HL-60 (cell line): ENCODE results near the gene RNU6-9.
A peak's percentile ranks its signal among the peaks of the same experiment; 100 is the strongest.

Source experiments
- CTCF ChIP-seq: IDR thresholded peaks from one replicate; pipeline ENCODE4 v1.5.1; 2011; ENCODE audit warnings: low read length, control low read depth, inconsistent platforms; ENCODE audit not compliant: insufficient read depth
- POLR2AphosphoS5 ChIP-seq: IDR thresholded peaks from 2 replicates; pipeline ENCODE4 v1.6.1; 2012; ENCODE audit warnings: low read depth
- TF ChIP-seq, protein P1 (sequence below): IDR thresholded peaks from 2 replicates; pipeline ENCODE4 v1.6.1; 2012; ENCODE audit warnings: low read depth; ENCODE audit not compliant: insufficient replicate concordance

DNA sequence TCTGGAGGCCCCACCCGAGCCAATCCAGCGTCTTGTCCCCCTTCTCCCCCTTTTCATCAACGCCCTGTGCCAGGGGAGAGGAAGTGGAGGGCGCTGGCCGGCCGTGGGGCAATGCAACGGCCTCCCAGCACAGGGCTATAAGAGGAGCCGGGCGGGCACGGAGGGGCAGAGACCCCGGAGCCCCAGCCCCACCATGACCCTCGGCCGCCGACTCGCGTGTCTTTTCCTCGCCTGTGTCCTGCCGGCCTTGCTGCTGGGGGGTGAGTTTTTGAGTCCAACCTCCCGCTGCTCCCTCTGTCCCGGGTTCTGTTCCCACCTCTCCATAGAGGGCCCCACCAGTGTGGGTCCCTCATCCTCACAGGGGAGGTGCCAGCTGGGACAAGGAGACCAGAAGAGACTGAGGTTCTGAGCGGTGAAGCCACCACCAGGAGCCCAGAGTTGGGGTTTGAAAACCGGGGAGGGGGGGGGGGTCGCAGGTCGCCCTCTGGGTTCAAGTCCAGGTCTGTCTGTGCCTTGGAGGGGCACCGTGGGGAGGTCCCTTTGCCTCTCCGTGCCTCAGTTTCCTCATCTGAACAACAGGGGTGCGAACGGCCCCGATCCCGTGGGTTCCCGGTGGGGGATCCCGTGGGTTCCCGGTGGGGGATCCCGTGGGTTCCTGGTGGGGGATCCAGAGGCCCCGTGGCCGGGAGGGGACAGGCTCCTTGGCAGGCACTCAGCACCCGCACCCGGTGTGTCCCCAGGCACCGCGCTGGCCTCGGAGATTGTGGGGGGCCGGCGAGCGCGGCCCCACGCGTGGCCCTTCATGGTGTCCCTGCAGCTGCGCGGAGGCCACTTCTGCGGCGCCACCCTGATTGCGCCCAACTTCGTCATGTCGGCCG, 40.9 kb upstream of the RNU6-9 start, which contains the start of gene ELANE:
- TF ChIP-seq CTCF: no peak
- TF ChIP-seq POLR2AphosphoS5: peak; percentile 77
- TF ChIP-seq, protein P1, sequence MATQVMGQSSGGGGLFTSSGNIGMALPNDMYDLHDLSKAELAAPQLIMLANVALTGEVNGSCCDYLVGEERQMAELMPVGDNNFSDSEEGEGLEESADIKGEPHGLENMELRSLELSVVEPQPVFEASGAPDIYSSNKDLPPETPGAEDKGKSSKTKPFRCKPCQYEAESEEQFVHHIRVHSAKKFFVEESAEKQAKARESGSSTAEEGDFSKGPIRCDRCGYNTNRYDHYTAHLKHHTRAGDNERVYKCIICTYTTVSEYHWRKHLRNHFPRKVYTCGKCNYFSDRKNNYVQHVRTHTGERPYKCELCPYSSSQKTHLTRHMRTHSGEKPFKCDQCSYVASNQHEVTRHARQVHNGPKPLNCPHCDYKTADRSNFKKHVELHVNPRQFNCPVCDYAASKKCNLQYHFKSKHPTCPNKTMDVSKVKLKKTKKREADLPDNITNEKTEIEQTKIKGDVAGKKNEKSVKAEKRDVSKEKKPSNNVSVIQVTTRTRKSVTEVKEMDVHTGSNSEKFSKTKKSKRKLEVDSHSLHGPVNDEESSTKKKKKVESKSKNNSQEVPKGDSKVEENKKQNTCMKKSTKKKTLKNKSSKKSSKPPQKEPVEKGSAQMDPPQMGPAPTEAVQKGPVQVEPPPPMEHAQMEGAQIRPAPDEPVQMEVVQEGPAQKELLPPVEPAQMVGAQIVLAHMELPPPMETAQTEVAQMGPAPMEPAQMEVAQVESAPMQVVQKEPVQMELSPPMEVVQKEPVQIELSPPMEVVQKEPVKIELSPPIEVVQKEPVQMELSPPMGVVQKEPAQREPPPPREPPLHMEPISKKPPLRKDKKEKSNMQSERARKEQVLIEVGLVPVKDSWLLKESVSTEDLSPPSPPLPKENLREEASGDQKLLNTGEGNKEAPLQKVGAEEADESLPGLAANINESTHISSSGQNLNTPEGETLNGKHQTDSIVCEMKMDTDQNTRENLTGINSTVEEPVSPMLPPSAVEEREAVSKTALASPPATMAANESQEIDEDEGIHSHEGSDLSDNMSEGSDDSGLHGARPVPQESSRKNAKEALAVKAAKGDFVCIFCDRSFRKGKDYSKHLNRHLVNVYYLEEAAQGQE: peak; percentile 26
